ENCODE measurements around the gene EIF2B2. TPM values are rescaled to one million over a fixed set of nuclear protein-coding genes. Genes with fewer than 3 reads are reported as not detected.
A peak's percentile ranks its signal among the peaks of the same experiment; 100 is the strongest.

EIF2B2 gene
- total and polyA plus RNA-seq, 2 of the 13 experiments (the other 11 are each of a cell fraction or from before 2014, with no cell fraction given): 54.4 to 78.6 TPM

DNA sequence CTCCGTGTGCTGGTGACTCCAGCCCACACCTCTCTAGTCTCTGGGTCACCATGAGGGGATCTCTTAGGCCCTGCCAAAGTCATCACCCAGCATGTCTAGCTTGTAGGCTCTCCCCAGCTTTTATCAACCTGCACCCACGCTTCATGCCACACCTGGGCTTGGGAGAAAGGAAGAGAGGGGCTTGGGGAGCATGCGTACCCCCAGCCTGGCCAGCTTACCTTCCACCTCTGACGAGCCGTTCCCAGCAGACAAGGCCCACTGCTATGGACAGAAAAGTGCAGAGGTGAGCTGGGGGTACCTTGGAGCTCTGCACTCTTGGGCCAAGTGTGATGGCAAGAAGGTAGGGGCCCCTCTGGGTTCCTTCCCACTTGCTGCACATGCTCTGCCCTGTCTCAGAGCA lies 49.0 kb upstream of the EIF2B2 start:
- peaks cover 15% of the 10 kb centered on the region for H3K79me2 ChIP-seq (ENCODE audit: insufficient read depth, low read length)
- no peak overlapping the region for H2AFZ ChIP-seq (ENCODE audit: low read length)
- H3K4me2 ChIP-seq (ENCODE audit: low read depth, low read length): peak overlapping the region; percentile 92
- H4K20me1 ChIP-seq (ENCODE audit: insufficient read depth, low read length): no peaks in the 10 kb centered on the region
- intact Hi-C loops (cut with micrococcal nuclease; ENCODE audit: unreplicated experiment) (loop anchor here (2.0 kb wide), 1 partner anchor 49 kb away; the partner anchor contains the start of gene EIF2B2), in situ Hi-C loops (cut with HindIII; ENCODE audit: extremely low pct_ligation_motif_present, low pct_unique_long_range_greater_than_20kb) (loop anchor here (5.0 kb wide), 1 partner anchor 49 kb away; the partner anchor contains the start of gene EIF2B2)
- CTCF ChIA-PET (ENCODE audit: low intra/inter-chr PET ratio, low total read pairs): no interaction called here
- FAIRE-seq: no peak
- POLR2A ChIA-PET: interaction anchor here (0.6 to 2.9 kb wide), 8 partner anchors 8 to 116 kb away, joined by 3 to 14 read pairs (median 8); partner anchors contain the start of genes ACYP1, RPS6KL1 and ZC2HC1C
- ATAC-seq: no peak
- H3K36me3 ChIP-seq (replicated peaks in 1 of 2; ENCODE audit: control insufficient read depth in 1 of 2, insufficient read depth in 2 of 2, low read length in 2 of 2): peaks cover 2 to 4% of the 10 kb centered on the region in 2 experiments; a peak in 2 of 5 replicates
- H3K27me3 ChIP-seq (ENCODE audit: control insufficient read depth in 1 of 2, insufficient read depth in 2 of 2, low read length in 2 of 2): no peaks in the 10 kb centered on the region
- H3K9ac ChIP-seq (ENCODE audit: insufficient read depth, low read depth, low read length): peak overlapping the region; percentile 78
- H3K4me3 ChIP-seq (replicated peaks in 1 of 3; ENCODE audit: insufficient read depth in 1 of 3, low read depth in 2 of 3, low read length in 3 of 3): peak overlapping the region; percentile 75 to 86 (median 80)
- WGBS (ENCODE audit: low lambda C conversion rate): 43% methylated on average over 5 of the region's 5 CpGs
- H3K4me1 ChIP-seq (ENCODE audit: insufficient read depth, low read length): peaks cover 65% of the 10 kb centered on the region
- no peaks in the 10 kb centered on the region for H3K9me3 ChIP-seq (ENCODE audit: low read length)
- peak overlapping the region; percentile 97 for H3K27ac ChIP-seq (ENCODE audit: extremely low read length, insufficient read depth, low read length)
- BruUV-seq (replicated peaks): no TSS peak
- no peak for DNase-seq (ENCODE audit: low spot score)
- TF ChIP-seq, protein P1, sequence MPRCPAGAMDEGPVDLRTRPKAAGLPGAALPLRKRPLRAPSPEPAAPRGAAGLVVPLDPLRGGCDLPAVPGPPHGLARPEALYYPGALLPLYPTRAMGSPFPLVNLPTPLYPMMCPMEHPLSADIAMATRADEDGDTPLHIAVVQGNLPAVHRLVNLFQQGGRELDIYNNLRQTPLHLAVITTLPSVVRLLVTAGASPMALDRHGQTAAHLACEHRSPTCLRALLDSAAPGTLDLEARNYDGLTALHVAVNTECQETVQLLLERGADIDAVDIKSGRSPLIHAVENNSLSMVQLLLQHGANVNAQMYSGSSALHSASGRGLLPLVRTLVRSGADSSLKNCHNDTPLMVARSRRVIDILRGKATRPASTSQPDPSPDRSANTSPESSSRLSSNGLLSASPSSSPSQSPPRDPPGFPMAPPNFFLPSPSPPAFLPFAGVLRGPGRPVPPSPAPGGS (CRISPR knock-in tag; IDR thresholded peaks at IDR 0.05): no peak
- TF ChIP-seq, protein P2, sequence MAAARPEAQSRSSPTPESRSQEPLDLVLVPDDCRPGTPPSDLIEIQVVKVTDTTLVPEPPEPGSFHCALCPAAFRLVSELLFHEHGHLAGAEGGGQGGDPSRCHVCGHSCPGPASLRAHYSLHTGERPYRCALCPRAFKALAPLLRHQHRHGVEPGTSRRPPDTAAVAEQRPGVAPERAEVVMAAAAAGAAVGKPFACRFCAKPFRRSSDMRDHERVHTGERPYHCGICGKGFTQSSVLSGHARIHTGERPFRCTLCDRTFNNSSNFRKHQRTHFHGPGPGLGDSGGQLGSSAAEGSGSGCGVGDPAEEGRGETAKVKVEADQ (CRISPR knock-in tag; IDR thresholded peaks at IDR 0.05; ENCODE audit: borderline replicate concordance): no peak
- TF ChIP-seq FOXK2 (IDR thresholded peaks at IDR 0.05) (no peak), NPAS2 (CRISPR knock-in tag; IDR thresholded peaks at IDR 0.05; ENCODE audit: borderline replicate concordance) (no peak), REPIN1 (CRISPR knock-in tag; IDR thresholded peaks at IDR 0.05; ENCODE audit: borderline replicate concordance, low read depth) (no peak), KDM2A (CRISPR knock-in tag; IDR thresholded peaks at IDR 0.05; ENCODE audit: borderline replicate concordance, low read depth) (no peak), ZFP62 (CRISPR knock-in tag; IDR thresholded peaks at IDR 0.05) (no peak), HDAC6 (IDR thresholded peaks at IDR 0.05; ENCODE audit: low read depth, low read length) (no peak), ZSCAN21 (CRISPR knock-in tag; IDR thresholded peaks at IDR 0.05; ENCODE audit: borderline replicate concordance) (peak; percentile 10; the same call in 1 of the 2 replicates), CBX2 (IDR thresholded peaks at IDR 0.05; ENCODE audit: low read depth, low read length) (no peak), CBX2 (CRISPR knock-in tag; IDR thresholded peaks at IDR 0.05; ENCODE audit: low read depth) (no peak), RELA (CRISPR knock-in tag; IDR thresholded peaks at IDR 0.05) (no peak), SRY (CRISPR knock-in tag; IDR thresholded peaks at IDR 0.05) (0 out of 2 replicates have a peak, but pooled peaks have one; percentile 25)
- TF ChIP-seq, protein P3, sequence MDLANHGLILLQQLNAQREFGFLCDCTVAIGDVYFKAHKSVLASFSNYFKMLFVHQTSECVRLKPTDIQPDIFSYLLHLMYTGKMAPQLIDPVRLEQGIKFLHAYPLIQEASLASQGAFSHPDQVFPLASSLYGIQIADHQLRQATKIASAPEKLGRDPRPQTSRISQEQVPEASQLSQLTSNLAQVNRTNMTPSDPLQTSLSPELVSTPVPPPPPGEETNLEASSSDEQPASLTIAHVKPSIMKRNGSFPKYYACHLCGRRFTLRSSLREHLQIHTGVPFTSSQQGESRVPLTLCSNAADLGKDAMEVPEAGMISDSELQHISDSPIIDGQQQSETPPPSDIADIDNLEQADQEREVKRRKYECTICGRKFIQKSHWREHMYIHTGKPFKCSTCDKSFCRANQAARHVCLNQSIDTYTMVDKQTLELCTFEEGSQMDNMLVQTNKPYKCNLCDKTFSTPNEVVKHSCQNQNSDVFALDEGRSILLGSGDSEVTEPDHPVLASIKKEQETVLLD (CRISPR knock-in tag; IDR thresholded peaks at IDR 0.05; ENCODE audit: low read depth): no peak
- TF ChIP-seq, protein P4, sequence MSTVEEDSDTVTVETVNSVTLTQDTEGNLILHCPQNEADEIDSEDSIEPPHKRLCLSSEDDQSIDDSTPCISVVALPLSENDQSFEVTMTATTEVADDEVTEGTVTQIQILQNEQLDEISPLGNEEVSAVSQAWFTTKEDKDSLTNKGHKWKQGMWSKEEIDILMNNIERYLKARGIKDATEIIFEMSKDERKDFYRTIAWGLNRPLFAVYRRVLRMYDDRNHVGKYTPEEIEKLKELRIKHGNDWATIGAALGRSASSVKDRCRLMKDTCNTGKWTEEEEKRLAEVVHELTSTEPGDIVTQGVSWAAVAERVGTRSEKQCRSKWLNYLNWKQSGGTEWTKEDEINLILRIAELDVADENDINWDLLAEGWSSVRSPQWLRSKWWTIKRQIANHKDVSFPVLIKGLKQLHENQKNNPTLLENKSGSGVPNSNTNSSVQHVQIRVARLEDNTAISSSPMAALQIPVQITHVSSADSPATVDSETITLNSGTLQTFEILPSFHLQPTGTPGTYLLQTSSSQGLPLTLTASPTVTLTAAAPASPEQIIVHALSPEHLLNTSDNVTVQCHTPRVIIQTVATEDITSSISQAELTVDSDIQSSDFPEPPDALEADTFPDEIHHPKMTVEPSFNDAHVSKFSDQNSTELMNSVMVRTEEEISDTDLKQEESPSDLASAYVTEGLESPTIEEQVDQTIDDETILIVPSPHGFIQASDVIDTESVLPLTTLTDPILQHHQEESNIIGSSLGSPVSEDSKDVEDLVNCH (CRISPR knock-in tag; IDR thresholded peaks at IDR 0.05): no peak
- TF ChIP-seq, protein P5, sequence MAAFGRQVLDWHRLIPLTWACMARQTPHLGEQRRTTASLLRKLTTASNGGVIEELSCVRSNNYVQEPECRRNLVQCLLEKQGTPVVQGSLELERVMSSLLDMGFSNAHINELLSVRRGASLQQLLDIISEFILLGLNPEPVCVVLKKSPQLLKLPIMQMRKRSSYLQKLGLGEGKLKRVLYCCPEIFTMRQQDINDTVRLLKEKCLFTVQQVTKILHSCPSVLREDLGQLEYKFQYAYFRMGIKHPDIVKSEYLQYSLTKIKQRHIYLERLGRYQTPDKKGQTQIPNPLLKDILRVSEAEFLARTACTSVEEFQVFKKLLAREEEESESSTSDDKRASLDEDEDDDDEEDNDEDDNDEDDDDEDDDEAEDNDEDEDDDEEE (CRISPR knock-in tag; IDR thresholded peaks at IDR 0.05): 0 out of 2 replicates have a peak, but pooled peaks have one; percentile 58
- TF ChIP-seq, protein P6, sequence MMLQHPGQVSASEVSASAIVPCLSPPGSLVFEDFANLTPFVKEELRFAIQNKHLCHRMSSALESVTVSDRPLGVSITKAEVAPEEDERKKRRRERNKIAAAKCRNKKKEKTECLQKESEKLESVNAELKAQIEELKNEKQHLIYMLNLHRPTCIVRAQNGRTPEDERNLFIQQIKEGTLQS (CRISPR knock-in tag; IDR thresholded peaks at IDR 0.05): no peak

Measured in HepG2 (cell line).